GM04504 (cell line): ENCODE measurements around the gene PLEKHO1.
"Not testable (repeated sequence)": the region's sequence is repeated elsewhere in the genome, so short reads cannot be mapped to it uniquely, and the experiment has no call there.

Experiments used
- DNase-seq: peaks from one replicate; pipeline ENCODE4 v3.0.0-alpha.2; 2012; ENCODE audit warnings: low read depth

Gene PLEKHO1

DNA sequence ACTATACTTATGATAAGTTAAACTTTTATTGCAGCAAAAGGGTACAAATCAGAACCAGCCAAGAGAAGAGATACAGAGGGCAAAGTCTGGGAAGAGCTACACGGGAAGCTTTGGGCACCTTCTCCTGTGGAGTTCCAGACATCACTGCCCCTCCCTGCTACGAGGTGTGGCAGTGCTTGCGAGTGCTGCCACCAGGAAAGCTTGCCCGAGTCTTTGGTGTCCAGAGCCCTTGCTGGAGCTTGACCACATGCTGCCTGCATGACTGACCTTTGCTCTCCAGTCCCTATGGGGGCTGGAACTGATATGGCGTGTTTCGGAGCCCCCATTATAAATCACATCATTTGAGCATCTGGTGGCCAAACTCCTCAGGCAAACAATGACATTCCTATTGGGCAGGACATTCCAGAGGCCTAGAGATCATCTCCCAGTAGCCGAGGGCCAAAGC is 23.4 kb downstream of the PLEKHO1 start:
- DNase-seq = no peak

GRCh38 chr1:150176593-150176992 is 26.9 kb downstream of the PLEKHO1 start:
- DNase-seq = no peak

DNA sequence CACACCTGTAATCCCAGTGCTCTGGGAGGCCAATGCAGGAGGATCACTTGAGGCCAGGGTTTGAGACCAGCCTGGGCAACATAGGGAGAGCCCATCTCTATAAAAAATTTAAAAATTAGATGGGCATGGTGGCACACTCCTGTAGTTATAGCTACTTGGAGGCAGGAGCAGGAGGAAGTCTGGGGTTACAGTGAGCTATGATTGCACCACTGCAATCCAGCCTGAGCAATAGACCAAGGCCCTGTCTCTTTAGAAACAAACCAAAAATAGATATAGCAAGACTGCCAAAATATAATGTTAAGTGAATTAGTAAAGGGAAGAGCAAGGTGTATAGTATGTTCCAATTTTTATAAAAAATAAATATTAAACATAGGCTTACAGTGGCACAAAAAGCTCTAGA is 28.8 kb downstream of the PLEKHO1 start:
- DNase-seq = no peak

- no peak for DNase-seq
Observed at GRCh38 chr1:150179867-150180266, 30.2 kb downstream of the PLEKHO1 start.

- no peak for DNase-seq
Observed at GRCh38 chr1:150180474-150180873, 30.8 kb downstream of the PLEKHO1 start.

DNA sequence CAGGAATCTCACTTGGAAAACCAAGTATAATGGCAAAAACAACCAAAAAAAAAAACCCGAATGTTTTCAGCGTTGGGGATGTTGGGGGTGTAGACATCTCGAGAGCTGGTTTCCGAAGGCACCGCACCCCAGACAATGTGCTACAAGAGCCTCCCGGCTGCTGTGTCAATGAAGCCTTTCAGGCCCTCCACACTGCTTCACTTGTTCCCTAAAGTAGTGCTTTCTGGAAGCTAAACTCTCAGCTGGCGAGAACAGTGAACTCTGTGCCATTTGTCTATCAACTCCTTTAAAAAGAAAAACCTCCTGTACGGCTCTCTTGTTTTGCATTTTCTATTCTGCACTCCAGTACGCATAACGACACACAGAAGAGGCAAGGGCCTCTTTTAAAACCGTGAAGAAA is 32.5 kb downstream of the PLEKHO1 start:
- no peak for DNase-seq

DNA sequence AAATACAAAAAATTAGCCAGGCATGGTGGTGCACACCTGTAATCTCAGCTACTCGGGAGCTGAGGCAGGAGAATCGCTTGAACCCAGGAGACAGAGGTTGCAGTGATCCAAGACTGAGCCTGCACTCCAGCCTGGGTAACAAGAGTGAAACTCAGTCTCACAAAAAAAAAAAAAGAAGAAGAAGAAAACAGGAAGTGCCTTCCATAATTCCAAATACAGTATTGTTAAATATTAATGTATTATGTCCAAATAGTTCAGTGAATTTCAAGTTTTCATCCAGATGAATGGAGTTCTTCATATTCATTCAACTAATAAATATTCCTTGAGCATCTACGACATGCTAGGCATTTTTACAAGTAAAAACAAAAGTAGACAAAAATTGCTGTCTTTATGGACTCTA is 33.3 kb downstream of the PLEKHO1 start:
- no peak for DNase-seq

GRCh38 chr1:150185481-150185880 is 35.8 kb downstream of the PLEKHO1 start:
- no peak for DNase-seq

DNA sequence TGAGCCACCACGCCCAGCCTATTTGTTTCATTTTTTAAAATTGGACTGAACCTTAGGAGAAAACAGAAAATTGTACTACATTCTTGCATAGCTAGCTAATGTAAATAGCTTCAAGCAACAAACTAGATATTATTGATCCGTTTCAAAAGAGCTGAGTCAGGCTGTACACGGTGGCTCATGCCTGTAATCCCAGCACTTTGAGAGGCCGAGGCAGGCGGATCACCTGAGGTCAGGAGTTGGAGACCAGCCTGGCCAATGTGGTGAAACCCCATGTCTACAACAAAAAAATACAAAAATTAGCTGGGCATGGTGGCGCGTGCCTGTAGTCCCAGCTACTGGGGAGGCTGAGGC is 36.7 kb downstream of the PLEKHO1 start:
- DNase-seq = not testable (repeated sequence)

GRCh38 chr1:150186789-150187559 is 37.3 kb downstream of the PLEKHO1 start:
- DNase-seq = peak; percentile 40

DNA sequence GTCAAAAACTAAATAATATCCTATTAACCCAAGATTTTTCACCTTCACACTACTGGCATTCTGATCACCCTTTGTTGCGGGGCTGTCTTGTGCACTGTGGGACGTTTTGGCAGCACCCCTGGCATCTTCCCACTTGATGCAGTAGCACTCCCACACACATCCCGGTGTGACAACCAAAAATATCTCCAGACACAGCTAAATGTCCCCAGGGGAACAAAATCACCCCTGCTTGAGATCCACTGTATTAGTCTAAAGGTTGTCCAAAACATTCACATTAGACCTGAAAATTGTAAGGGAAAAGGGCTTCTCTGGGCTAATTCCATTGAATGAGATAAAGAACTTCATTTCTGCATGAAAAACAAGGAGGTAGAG is 37.8 kb downstream of the PLEKHO1 start:
- no peak for DNase-seq

GRCh38 chr1:150192012-150192411 is 42.3 kb downstream of the PLEKHO1 start:
- DNase-seq = no peak

GRCh38 chr1:150194381-150195031 is 44.8 kb downstream of the PLEKHO1 start:
- no peak for DNase-seq

DNA sequence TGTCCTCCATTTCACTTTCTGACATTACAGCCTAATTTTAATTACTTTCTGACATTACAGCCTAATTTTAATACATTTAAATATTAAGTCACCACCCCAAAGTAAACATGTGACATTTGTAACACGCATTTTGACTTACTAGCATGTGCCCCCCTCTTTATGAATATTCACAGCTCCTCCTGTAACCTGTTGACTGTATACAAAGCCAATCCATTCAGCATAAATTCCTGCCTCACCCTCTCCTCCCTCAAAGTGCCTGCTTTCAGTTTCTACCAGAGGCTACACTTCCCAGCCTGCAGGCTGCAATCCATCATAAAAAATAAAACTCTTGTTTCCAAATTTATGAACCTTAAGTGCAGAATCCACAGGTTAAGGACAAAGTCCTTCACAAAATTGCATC is 46.7 kb downstream of the PLEKHO1 start:
- DNase-seq = no peak

DNA sequence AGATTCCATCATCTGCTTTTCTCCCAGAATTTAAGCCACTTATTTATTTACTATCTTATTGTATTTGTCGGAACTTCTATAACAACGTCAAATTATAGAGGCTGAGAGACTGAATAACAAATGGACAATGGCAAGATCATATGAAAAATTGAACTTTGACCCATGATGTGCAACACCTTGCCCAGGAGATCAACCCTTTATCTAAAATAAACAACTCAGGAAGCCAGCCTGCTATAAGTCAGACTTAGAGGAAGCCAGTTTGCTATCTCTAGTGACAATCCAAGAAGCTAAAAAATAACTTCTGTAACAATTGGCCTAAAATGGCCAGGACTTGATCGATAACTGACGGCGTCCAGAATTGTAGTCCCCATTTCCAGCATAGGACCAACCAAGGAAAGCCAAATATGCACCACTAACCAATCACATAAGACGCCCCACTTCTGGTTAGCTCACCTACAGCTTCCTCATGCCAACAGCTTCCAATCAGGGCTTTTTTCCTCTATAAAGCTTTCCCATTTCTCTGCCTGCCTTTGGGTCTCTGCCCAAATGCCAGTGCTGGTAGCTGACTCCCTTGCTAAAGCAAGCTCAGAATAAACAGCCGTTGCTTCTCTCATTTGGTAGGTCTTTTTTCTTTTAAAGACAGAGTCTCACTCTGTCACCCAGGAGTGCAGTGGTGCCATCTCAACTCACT is 57.7 kb downstream of the PLEKHO1 start:
- DNase-seq = no peak

DNA sequence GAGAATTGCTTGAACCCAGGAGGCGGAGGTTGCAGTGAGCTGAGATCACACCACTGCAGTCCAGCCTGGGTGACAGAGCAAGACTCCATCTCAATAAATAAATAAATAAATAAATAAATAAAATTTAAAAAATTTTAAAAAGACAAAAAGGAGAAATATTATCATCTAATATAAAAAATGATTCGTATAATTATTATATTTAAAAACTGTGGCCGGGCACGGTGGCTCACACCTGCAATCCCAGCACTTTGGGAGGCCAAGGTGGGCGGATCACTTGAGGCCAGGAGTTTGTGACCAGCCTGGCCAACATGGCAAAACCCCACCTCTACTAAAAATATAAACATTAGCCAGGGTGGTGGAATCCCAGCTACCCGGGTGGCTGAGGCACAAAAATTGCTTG is 58.7 kb downstream of the PLEKHO1 start:
- DNase-seq = not testable (repeated sequence)
